ENCODE data around the gene CNTNAP2. TPM values are rescaled to one million over a fixed set of nuclear protein-coding genes. Genes with fewer than 3 reads are reported as not detected.
"Not testable (repeated sequence)": the region's sequence is repeated elsewhere in the genome, so short reads cannot be mapped to it uniquely, and the experiment has no call there.

CNTNAP2 gene
- total RNA-seq, 2 donors from 2014 or later, result 171 to 228 TPM

DNA sequence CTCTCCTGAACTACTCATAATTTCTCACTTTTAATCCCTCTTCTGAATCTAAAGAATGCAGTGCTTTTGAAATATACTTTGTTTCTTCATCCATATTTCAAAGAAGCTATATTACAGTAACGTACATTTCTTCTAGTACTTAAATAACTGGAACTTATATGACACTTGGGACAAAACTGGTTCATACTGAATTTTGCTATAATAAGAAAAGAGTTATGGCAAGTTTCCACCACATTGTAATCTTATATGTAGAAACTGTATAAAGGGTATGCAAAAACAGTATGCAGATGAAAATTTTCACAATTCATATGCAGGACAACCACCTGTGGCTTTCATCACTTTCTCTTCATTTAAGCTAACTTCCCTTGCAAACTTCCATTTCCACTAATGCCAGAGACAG is 785.7 kb downstream of the CNTNAP2 start:
- no peaks in the 10 kb centered on the region for H3K9me3 ChIP-seq (ENCODE audit: control insufficient read depth, low read length)
- no peak for DNase-seq
- peaks cover 6% of the 10 kb centered on the region for H3K4me1 ChIP-seq (ENCODE audit: control insufficient read depth, insufficient read depth, low read length)
- Mint-ChIP-seq H3K27ac (no peak overlapping the region), H3K9me3 (peaks cover 19% of the 10 kb centered on the region), H3K4me3 (no peak overlapping the region), H3K4me1 (peaks cover 5% of the 10 kb centered on the region), H3K36me3 (ENCODE audit: low read depth) (peaks cover 3% of the 10 kb centered on the region), H3K27me3 (ENCODE audit: insufficient read depth) (no peaks in the 10 kb centered on the region)
- WGBS, 2 experiments (ENCODE audit: insufficient coverage in 1 of 2, insufficient read length in 1 of 2), result no CpG with 5 or more reads among the region's 1 CpG
- H3K27ac ChIP-seq (ENCODE audit: low read depth, low read length), result no peak overlapping the region
- TF ChIP-seq, protein P1, sequence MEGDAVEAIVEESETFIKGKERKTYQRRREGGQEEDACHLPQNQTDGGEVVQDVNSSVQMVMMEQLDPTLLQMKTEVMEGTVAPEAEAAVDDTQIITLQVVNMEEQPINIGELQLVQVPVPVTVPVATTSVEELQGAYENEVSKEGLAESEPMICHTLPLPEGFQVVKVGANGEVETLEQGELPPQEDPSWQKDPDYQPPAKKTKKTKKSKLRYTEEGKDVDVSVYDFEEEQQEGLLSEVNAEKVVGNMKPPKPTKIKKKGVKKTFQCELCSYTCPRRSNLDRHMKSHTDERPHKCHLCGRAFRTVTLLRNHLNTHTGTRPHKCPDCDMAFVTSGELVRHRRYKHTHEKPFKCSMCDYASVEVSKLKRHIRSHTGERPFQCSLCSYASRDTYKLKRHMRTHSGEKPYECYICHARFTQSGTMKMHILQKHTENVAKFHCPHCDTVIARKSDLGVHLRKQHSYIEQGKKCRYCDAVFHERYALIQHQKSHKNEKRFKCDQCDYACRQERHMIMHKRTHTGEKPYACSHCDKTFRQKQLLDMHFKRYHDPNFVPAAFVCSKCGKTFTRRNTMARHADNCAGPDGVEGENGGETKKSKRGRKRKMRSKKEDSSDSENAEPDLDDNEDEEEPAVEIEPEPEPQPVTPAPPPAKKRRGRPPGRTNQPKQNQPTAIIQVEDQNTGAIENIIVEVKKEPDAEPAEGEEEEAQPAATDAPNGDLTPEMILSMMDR (conservative IDR thresholded peaks at IDR 0.05), result no peak
- H3K9ac ChIP-seq (ENCODE audit: extremely low read depth, low read length, poor library complexity, severe bottlenecking), result no peak overlapping the region
- no peak overlapping the region for H3K4me3 ChIP-seq (ENCODE audit: low read length)
- H3K36me3 ChIP-seq (ENCODE audit: control insufficient read depth, insufficient read depth, low read length), result no peaks in the 10 kb centered on the region
- no peaks in the 10 kb centered on the region for H3K27me3 ChIP-seq (ENCODE audit: control insufficient read depth, insufficient read depth, low read length, poor library complexity, severe bottlenecking)

DNA sequence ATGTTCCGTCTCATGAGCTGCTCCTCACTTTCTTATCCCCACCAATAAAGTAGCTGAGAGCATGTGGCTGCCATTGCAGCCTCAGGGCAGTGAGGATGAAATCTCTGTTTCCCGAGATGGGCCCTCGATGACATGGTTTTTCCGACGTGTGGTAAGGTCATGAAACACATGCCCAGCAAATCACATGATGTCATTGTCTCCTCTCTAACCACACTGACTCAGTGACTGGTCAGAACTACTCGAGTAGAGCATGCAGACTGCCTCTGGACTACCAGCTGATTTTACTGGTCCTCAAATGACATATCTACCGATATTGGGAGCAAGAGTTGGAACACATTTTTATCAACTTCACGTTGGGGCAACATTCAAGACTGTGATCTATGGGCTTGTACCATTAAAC is 786.1 kb downstream of the CNTNAP2 start:
- no peak overlapping the region for H3K27ac ChIP-seq (ENCODE audit: low read depth, low read length)
- 87% methylated on average over 8 of the region's 8 CpGs for WGBS, 2 experiments (ENCODE audit: insufficient coverage in 1 of 2, insufficient read length in 1 of 2)
- H3K9ac ChIP-seq (ENCODE audit: extremely low read depth, low read length, poor library complexity, severe bottlenecking), result no peak overlapping the region
- H3K27me3 ChIP-seq (ENCODE audit: control insufficient read depth, insufficient read depth, low read length, poor library complexity, severe bottlenecking), result no peaks in the 10 kb centered on the region
- Mint-ChIP-seq H3K36me3 (ENCODE audit: low read depth) (peaks cover 3% of the 10 kb centered on the region), H3K9me3 (peaks cover 20% of the 10 kb centered on the region), H3K4me3 (no peak overlapping the region), H3K27ac (no peak overlapping the region), H3K27me3 (ENCODE audit: insufficient read depth) (no peaks in the 10 kb centered on the region), H3K4me1 (peaks cover 5% of the 10 kb centered on the region)
- no peaks in the 10 kb centered on the region for H3K36me3 ChIP-seq (ENCODE audit: control insufficient read depth, insufficient read depth, low read length)
- DNase-seq, result no peak
- peaks cover 6% of the 10 kb centered on the region for H3K4me1 ChIP-seq (ENCODE audit: control insufficient read depth, insufficient read depth, low read length)
- no peak overlapping the region for H3K4me3 ChIP-seq (ENCODE audit: low read length)
- H3K9me3 ChIP-seq (ENCODE audit: control insufficient read depth, low read length), result no peaks in the 10 kb centered on the region
- TF ChIP-seq, protein P1 (conservative IDR thresholded peaks at IDR 0.05), result no peak

DNA sequence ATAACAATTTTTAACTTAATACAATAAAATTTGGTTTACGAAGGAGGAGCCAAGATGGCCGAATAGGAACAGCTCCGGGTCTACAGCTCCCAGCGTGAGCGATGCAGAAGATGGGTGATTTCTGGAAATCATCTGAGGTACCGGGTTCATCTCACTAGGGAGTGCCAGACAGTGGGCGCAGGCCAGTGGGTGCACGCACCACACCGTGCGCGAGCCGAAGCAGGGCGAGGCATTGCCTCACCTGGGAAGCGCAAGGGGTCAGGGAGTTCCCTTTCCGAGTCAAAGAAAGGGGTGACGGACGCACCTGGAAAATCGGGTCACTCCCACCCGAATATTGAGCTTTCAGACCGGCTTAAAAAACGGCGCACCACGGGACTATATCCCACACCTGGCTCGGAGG is 789.1 kb downstream of the CNTNAP2 start:
- H3K27ac Mint-ChIP-seq, result not testable (repeated sequence)
- peak overlapping the region; percentile 31 for H3K4me3 Mint-ChIP-seq

DNA sequence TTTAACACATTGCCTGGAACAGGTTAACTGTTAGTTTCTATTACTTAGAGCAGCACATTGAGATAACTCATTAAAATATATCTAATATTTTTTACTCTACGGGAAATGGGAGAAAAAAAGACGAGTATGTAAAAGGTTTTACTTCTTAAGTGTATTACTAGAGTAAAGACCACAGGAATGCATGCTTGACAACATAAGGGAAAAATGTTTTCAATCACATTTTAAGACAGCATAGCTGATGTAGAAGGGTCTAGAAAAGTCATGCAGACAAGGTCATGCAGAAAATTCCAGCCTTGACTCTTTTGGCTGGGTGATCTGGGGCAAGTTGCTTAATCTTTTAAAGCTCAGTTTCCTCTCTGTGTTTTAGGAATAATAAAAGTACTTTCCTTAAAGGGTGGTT is 806.2 kb downstream of the CNTNAP2 start:
- Mint-ChIP-seq H3K27me3 (ENCODE audit: insufficient read depth) (no peaks in the 10 kb centered on the region), H3K9me3 (peaks cover 21% of the 10 kb centered on the region)
- TF ChIP-seq, protein P1 (conservative IDR thresholded peaks at IDR 0.05), result no peak

More for the DNA sequence above, 789.1 kb downstream of the CNTNAP2 start:
- H3K9me3 Mint-ChIP-seq, result peaks cover 21% of the 10 kb centered on the region
- H3K4me1 Mint-ChIP-seq; H3K27ac ChIP-seq (ENCODE audit: low read depth, low read length); H3K36me3 ChIP-seq (ENCODE audit: control insufficient read depth, insufficient read depth, low read length); H3K9me3 ChIP-seq (ENCODE audit: control insufficient read depth, low read length); H3K27me3 Mint-ChIP-seq (ENCODE audit: insufficient read depth); H3K9ac ChIP-seq (ENCODE audit: extremely low read depth, low read length, poor library complexity, severe bottlenecking); H3K27me3 ChIP-seq (ENCODE audit: control insufficient read depth, insufficient read depth, low read length, poor library complexity, severe bottlenecking); H3K4me1 ChIP-seq (ENCODE audit: control insufficient read depth, insufficient read depth, low read length); H3K4me3 ChIP-seq (ENCODE audit: low read length); H3K36me3 Mint-ChIP-seq (ENCODE audit: low read depth); DNase-seq: not testable (repeated sequence)
- 91 to 98% methylated on average over 7 to 23 of the region's 24 CpGs for WGBS, 2 experiments (ENCODE audit: insufficient coverage in 1 of 2, insufficient read length in 1 of 2)

More for the DNA sequence above, 806.2 kb downstream of the CNTNAP2 start:
- 100% methylated on average over 1 of the region's 2 CpGs for WGBS, 2 experiments (ENCODE audit: insufficient coverage in 1 of 2, insufficient read length in 1 of 2)
- H3K36me3 ChIP-seq (ENCODE audit: control insufficient read depth, insufficient read depth, low read length), result no peaks in the 10 kb centered on the region
- no peaks in the 10 kb centered on the region for H3K4me1 ChIP-seq (ENCODE audit: control insufficient read depth, insufficient read depth, low read length)
- H3K9ac ChIP-seq (ENCODE audit: extremely low read depth, low read length, poor library complexity, severe bottlenecking), result no peak overlapping the region
- no peaks in the 10 kb centered on the region for H3K27me3 ChIP-seq (ENCODE audit: control insufficient read depth, insufficient read depth, low read length, poor library complexity, severe bottlenecking)
- H3K27ac ChIP-seq (ENCODE audit: low read depth, low read length), result no peak overlapping the region
- H3K27ac Mint-ChIP-seq, result no peak overlapping the region
- no peak overlapping the region for H3K4me3 Mint-ChIP-seq
- DNase-seq, result no peak
- H3K4me3 ChIP-seq (ENCODE audit: low read length), result no peak overlapping the region
- H3K4me1 Mint-ChIP-seq, result peaks cover 12% of the 10 kb centered on the region
- H3K36me3 Mint-ChIP-seq (ENCODE audit: low read depth), result peaks cover 2% of the 10 kb centered on the region
- peaks cover 31% of the 10 kb centered on the region for H3K9me3 ChIP-seq (ENCODE audit: control insufficient read depth, low read length)
